Duodenal mucosa (tissue), 2 donors: Measurements from ENCODE around the gene LMTK2.

Experiments used
- H3K27ac ChIP-seq: one replicate; pipeline ENCODE4 v1.7.0; 2013; ENCODE audit warnings: low read depth, low read length
- H3K27me3 ChIP-seq, 2 donors: one replicate each; pipeline ENCODE4 v1.7.0; 2013; ENCODE audit warnings: low read length in 2 of 2, control low read depth in 1 of 2; ENCODE audit not compliant: insufficient read depth in 2 of 2, control insufficient read depth in 1 of 2
- H3K36me3 ChIP-seq, 2 donors: one replicate each; pipeline ENCODE4 v1.7.0; 2013; ENCODE audit warnings: low read length in 2 of 2, control low read depth in 1 of 2; ENCODE audit not compliant: insufficient read depth in 2 of 2, control insufficient read depth in 1 of 2
- H3K4me1 ChIP-seq, 2 donors: one replicate each; pipeline ENCODE4 v1.7.0; 2013; ENCODE audit warnings: low read length in 2 of 2, control low read depth in 1 of 2; ENCODE audit not compliant: insufficient read depth in 2 of 2, control insufficient read depth in 1 of 2
- H3K4me3 ChIP-seq, 2 donors: one replicate each; pipeline ENCODE4 v1.7.0; 2013; ENCODE audit warnings: low read length in 2 of 2, low read depth in 1 of 2
- H3K9ac ChIP-seq, 2 donors: one replicate each; pipeline ENCODE4 v1.7.0; 2013; ENCODE audit warnings: low read length in 2 of 2, low read depth in 1 of 2
- H3K9me3 ChIP-seq, 2 donors: one replicate each; pipeline ENCODE4 v1.7.0; 2013; ENCODE audit warnings: low read length in 2 of 2, control low read depth in 1 of 2; ENCODE audit not compliant: control insufficient read depth in 1 of 2

The LMTK2 gene

GRCh38 chr7:98209166-98209920 is 102.7 kb downstream of the LMTK2 start:
- no peak overlapping the region for H3K4me3 ChIP-seq
- H3K4me1 ChIP-seq, result peaks cover 8 to 18% of the 10 kb centered on the region in 2 donors
- no peaks in the 10 kb centered on the region for H3K27me3 ChIP-seq
- H3K27ac ChIP-seq, result no peak overlapping the region
- H3K9me3 ChIP-seq, result no peaks in the 10 kb centered on the region
- H3K9ac ChIP-seq, result no peak overlapping the region
- H3K36me3 ChIP-seq, result peaks cover 13 to 23% of the 10 kb centered on the region in 2 donors

- Histone ChIP-seq H3K27me3 (no peaks in the 10 kb centered on the region), H3K36me3 (peaks cover 13 to 16% of the 10 kb centered on the region in 2 donors), H3K4me3 (peak overlapping the region in 1 of 2 donors; percentile 44), H3K9me3 (no peaks in the 10 kb centered on the region), H3K9ac (no peak overlapping the region), H3K27ac (no peak overlapping the region), H3K4me1 (peaks cover 3 to 4% of the 10 kb centered on the region in 2 donors)
Measured at GRCh38 chr7:98210513-98211220, 104.0 kb downstream of the LMTK2 start.

GRCh38 chr7:98211221-98211675 is 104.6 kb downstream of the LMTK2 start, which contains the start of gene BHLHA15:
BHLHA15 (plus strand) TSS chr7:98211439; CDS start chr7:98212310, 871 bp downstream.
- Histone ChIP-seq H3K4me1 (peaks cover 3 to 4% of the 10 kb centered on the region in 2 donors), H3K36me3 (peaks cover 9 to 10% of the 10 kb centered on the region in 2 donors), H3K4me3 (peak within 1 kb of the TSS; percentile 44 to 65), H3K27me3 (no peaks in the 10 kb centered on the region), H3K9ac (peak within 1 kb of the TSS; percentile 15 to 38), H3K27ac (no peak within 1 kb of the TSS), H3K9me3 (no peaks in the 10 kb centered on the region)

GRCh38 chr7:98211676-98212531 is 105.2 kb downstream of the LMTK2 start:
- Histone ChIP-seq H3K4me1 (peaks cover 3 to 4% of the 10 kb centered on the region in 2 donors), H3K27me3 (no peaks in the 10 kb centered on the region), H3K9ac (peak overlapping the region; percentile 15 to 38), H3K27ac (no peak overlapping the region), H3K4me3 (peak overlapping the region; percentile 31 to 65), H3K9me3 (no peaks in the 10 kb centered on the region), H3K36me3 (peaks cover 3 to 4% of the 10 kb centered on the region in 2 donors)

GRCh38 chr7:98212532-98213041 is 105.9 kb downstream of the LMTK2 start:
- Histone ChIP-seq H3K9ac (no peak overlapping the region), H3K27me3 (no peaks in the 10 kb centered on the region), H3K9me3 (no peaks in the 10 kb centered on the region), H3K36me3 (peaks cover 0 to 3% of the 10 kb centered on the region in 2 donors), H3K27ac (no peak overlapping the region), H3K4me3 (no peak overlapping the region), H3K4me1 (peaks cover 3 to 4% of the 10 kb centered on the region in 2 donors)

GRCh38 chr7:98213296-98213887 is 106.7 kb downstream of the LMTK2 start:
- Histone ChIP-seq H3K27ac (no peak overlapping the region), H3K27me3 (no peaks in the 10 kb centered on the region), H3K4me3 (no peak overlapping the region), H3K9me3 (no peaks in the 10 kb centered on the region), H3K4me1 (peaks cover 3 to 11% of the 10 kb centered on the region in 2 donors), H3K9ac (no peak overlapping the region), H3K36me3 (peaks cover 0 to 5% of the 10 kb centered on the region in 2 donors)

GRCh38 chr7:98213888-98214810 is 107.5 kb downstream of the LMTK2 start:
- H3K9ac ChIP-seq, result no peak overlapping the region
- peaks cover 3 to 12% of the 10 kb centered on the region in 2 donors for H3K4me1 ChIP-seq
- no peaks in the 10 kb centered on the region for H3K9me3 ChIP-seq
- H3K36me3 ChIP-seq, result peaks cover 0 to 5% of the 10 kb centered on the region in 2 donors
- H3K27ac ChIP-seq, result no peak overlapping the region
- H3K4me3 ChIP-seq, result no peak overlapping the region
- H3K27me3 ChIP-seq, result no peaks in the 10 kb centered on the region

GRCh38 chr7:98214811-98215321 is 108.2 kb downstream of the LMTK2 start:
- H3K9ac ChIP-seq, result no peak overlapping the region
- no peak overlapping the region for H3K27ac ChIP-seq
- H3K36me3 ChIP-seq, result peaks cover 0 to 5% of the 10 kb centered on the region in 2 donors
- no peaks in the 10 kb centered on the region for H3K27me3 ChIP-seq
- no peaks in the 10 kb centered on the region for H3K9me3 ChIP-seq
- H3K4me1 ChIP-seq, result peaks cover 3 to 12% of the 10 kb centered on the region in 2 donors
- no peak overlapping the region for H3K4me3 ChIP-seq
